Effector memory CD8-positive, alpha-beta T cell (primary cell): ENCODE results near the gene SAMM50.
"Not testable (repeated sequence)": the region's sequence is repeated elsewhere in the genome, so short reads cannot be mapped to it uniquely, and the experiment has no call there.

ENCODE experiments used
- ATAC-seq: fragments of 150-1000 bp; cut with Tn5 transposase; replicated peaks from 2 replicates; pipeline ENCODE4 v1.10.0; 2021; ENCODE audit warnings: mild to moderate bottlenecking, moderate library complexity
- DNase-seq, 3 experiments: peaks; one replicate each; pipeline ENCODE4 v3.0.0; 2021
- H3K27ac Mint-ChIP-seq, 2 donors: one replicate each; pipeline ENCODE4 v1.8.0; 2022; ENCODE audit warnings: mild to moderate bottlenecking in 2 of 2, mixed read lengths in 2 of 2, moderate library complexity in 2 of 2
- H3K27me3 Mint-ChIP-seq, 2 donors: one replicate each; pipeline ENCODE4 v1.8.0; 2022; ENCODE audit warnings: mixed read lengths in 2 of 2
- H3K36me3 Mint-ChIP-seq: one replicate; pipeline ENCODE4 v1.8.0; 2022; ENCODE audit warnings: mild to moderate bottlenecking, moderate library complexity, mixed read lengths; ENCODE audit not compliant: insufficient read depth
- H3K4me1 Mint-ChIP-seq, 2 donors: one replicate each; pipeline ENCODE4 v1.8.0; 2022; ENCODE audit warnings: low read depth in 2 of 2, mixed read lengths in 2 of 2
- H3K4me3 Mint-ChIP-seq, 2 donors: one replicate each; pipeline ENCODE4 v1.8.0; 2022; ENCODE audit warnings: mild to moderate bottlenecking in 2 of 2, mixed read lengths in 2 of 2, moderate library complexity in 2 of 2
- H3K9me3 Mint-ChIP-seq, 2 donors: one replicate each; pipeline ENCODE4 v1.8.0; 2022; ENCODE audit warnings: mixed read lengths in 2 of 2

SAMM50 gene

DNA sequence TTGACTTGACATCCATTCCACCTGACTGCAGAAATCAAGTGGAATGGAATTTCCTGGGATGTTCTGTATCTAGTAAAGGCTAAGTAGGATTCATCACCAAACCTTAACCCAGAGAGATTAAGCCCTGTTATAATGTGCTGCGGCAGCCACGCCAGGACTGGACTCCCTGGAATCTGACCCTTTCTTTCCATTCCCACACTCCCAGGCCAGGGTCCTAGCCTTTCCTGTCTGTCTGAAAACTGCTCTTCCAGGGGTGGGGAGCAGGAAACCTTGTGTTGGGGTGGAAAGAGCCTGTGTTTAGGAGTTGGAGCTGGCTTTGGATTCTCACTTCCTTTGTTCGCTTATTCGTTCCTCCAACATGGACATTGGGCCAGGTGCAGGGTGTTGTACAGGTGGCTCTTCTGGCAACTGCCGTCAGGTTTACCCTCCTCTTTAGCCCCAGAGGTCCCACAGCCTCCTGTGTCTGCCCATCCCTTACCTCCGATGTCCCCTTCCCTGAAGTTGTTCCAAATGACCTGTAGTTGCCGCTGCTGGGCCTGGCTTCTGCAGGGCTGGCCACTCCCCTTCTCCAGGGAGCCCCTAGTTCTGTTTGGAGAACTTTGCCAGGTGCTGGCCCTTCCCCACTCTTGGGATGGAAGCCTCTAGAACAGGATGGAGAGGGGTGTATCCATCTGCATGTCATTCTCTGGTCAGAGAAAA lies 48.3 kb downstream of the SAMM50 start:
- H3K27ac Mint-ChIP-seq: no peak overlapping the region
- ATAC-seq: no peak
- no peaks in the 10 kb centered on the region for H3K9me3 Mint-ChIP-seq
- no peak overlapping the region for H3K4me3 Mint-ChIP-seq
- H3K27me3 Mint-ChIP-seq: no peaks in the 10 kb centered on the region
- H3K36me3 Mint-ChIP-seq: no peaks in the 10 kb centered on the region
- no peaks in the 10 kb centered on the region for H3K4me1 Mint-ChIP-seq
- no peak for DNase-seq

DNA sequence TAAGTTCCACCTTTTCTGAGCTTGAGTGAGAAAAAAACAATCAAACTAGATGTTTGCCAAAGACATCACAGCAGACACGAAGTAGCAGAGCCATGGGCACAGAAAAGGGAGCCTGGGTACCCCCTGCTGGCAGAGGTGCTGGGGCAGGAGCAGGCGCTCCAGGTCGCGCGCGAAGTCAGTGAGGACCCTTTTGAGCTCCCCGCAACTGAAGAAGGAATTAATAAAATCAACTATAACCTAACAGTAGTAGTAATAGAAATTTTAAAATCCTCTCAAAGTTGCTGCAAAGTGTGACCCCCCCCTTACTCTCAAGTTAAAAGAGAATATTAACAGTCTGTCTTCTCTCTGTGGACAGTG lies 48.8 kb downstream of the SAMM50 start:
- DNase-seq: no peak
- Mint-ChIP-seq H3K9me3 (no peaks in the 10 kb centered on the region), H3K27me3 (no peaks in the 10 kb centered on the region), H3K4me1 (no peaks in the 10 kb centered on the region), H3K36me3 (no peaks in the 10 kb centered on the region), H3K4me3 (no peak overlapping the region), H3K27ac (no peak overlapping the region)
- ATAC-seq: no peak

DNA sequence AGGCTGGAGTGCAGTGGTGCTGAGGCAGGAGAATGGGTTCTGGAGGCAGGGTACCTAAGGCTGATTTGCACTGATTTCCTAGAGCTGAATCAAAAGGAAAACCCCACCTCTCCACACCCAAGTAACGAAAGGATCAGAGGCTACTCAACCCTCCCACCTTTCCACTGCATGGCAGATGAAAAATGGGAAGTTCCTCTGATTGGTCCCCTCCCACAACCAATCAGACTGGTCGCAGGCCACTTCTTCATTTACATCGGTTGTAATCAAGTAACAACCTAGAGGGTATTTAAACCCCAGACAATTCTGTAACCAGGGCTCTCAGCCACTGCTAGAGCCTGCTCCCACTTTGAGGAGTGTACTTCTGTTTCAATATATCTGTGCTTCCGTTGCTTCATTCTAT lies 50.3 kb downstream of the SAMM50 start:
- no peak for ATAC-seq
- H3K27ac Mint-ChIP-seq: no peak overlapping the region
- H3K9me3 Mint-ChIP-seq: no peaks in the 10 kb centered on the region
- H3K4me1 Mint-ChIP-seq: no peaks in the 10 kb centered on the region
- H3K27me3 Mint-ChIP-seq: no peaks in the 10 kb centered on the region
- no peak for DNase-seq
- no peaks in the 10 kb centered on the region for H3K36me3 Mint-ChIP-seq
- H3K4me3 Mint-ChIP-seq: no peak overlapping the region

DNA sequence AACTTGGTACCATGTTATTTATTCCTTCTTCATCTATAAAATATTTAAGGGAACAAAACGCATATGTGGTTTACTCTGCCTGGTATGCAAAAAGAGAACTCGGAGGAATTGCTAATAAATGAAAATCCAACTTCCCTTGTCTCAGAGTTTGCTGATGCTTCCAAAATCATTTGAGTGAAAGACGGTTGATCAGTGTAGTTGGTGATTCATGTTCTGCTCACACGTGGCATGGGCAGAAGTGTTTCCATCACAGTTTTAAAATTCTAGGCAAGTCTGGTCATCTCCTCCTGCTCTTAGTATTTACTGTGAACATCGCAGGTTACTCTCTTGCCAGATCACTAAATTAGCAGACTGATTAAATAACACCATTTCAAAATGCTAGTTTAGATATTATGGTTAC lies 56.9 kb downstream of the SAMM50 start:
- H3K4me1 Mint-ChIP-seq: no peaks in the 10 kb centered on the region
- no peaks in the 10 kb centered on the region for H3K36me3 Mint-ChIP-seq
- H3K9me3 Mint-ChIP-seq: no peaks in the 10 kb centered on the region
- no peak overlapping the region for H3K4me3 Mint-ChIP-seq
- ATAC-seq (no peak), DNase-seq (no peak)
- H3K27me3 Mint-ChIP-seq: no peaks in the 10 kb centered on the region
- no peak overlapping the region for H3K27ac Mint-ChIP-seq

DNA sequence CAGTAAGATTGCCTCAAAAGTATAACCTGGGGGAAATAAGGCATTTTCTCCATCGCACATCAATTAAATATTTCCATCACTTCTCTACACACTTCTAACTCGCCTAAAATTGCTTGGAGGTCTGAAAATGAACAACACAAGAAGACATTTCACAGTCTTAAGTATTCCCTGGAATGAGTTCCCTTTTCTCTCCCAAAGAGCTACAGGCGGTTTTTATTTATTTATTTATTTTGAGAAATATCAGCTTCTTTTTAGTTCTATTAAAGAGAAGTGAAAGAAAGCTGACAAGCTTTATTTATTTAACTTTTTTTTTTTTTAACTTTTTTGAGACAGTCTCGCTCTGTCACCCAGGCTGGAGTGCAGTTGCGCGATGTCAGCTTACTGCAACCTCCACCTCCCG lies 57.3 kb downstream of the SAMM50 start:
- Mint-ChIP-seq H3K9me3 (no peaks in the 10 kb centered on the region), H3K4me1 (no peaks in the 10 kb centered on the region), H3K27me3 (no peaks in the 10 kb centered on the region), H3K36me3 (no peaks in the 10 kb centered on the region), H3K27ac (no peak overlapping the region), H3K4me3 (no peak overlapping the region)
- DNase-seq (no peak), ATAC-seq (no peak)

DNA sequence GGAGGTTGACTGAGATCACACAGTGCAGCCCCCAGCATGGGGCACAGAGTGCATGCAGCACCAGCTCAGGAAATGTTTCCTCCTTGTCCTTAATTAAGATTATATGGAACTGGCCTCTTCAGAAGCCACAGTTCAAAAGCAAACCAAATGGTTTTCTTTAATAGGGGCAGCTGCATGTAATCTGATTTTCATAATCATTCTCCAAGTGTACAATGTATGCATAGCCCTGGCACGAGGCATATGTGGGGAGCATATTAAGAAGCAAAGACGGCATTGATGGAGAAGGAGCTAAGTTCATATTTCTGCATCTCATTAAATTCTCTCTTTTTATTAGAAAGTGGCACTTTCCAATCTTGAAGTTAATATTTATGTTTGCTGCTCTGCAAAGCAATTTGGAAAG lies 59.0 kb downstream of the SAMM50 start:
- H3K27ac Mint-ChIP-seq: no peak overlapping the region

DNA sequence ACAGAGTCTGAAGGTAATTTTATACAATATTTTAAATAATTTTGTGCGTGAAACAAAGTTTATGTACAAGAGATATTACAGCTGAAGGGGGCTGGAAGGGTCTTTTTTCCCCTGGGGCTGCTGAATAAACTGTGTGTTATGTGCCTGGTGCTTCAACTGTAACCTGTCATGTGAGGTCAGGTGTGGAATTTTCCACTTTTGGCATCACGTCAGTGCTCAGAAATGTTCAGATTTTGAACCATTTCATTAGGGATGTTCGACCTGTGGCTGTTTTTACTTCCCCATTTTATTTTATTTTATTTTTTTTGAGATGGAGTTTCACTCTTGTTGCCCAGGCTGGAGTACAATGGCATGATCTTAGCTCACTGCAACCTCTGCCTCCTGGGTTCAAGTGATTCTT lies 61.3 kb downstream of the SAMM50 start:
- not testable (repeated sequence) for H3K4me3 Mint-ChIP-seq, H3K27me3 Mint-ChIP-seq, H3K27ac Mint-ChIP-seq, H3K36me3 Mint-ChIP-seq, H3K4me1 Mint-ChIP-seq, H3K9me3 Mint-ChIP-seq, ATAC-seq, DNase-seq

More for the DNA sequence above, 59.0 kb downstream of the SAMM50 start:
- Mint-ChIP-seq H3K9me3 (no peaks in the 10 kb centered on the region), H3K27me3 (no peaks in the 10 kb centered on the region), H3K4me1 (no peaks in the 10 kb centered on the region), H3K4me3 (no peak overlapping the region), H3K36me3 (no peaks in the 10 kb centered on the region)
- ATAC-seq (no peak), DNase-seq (no peak)

DNA sequence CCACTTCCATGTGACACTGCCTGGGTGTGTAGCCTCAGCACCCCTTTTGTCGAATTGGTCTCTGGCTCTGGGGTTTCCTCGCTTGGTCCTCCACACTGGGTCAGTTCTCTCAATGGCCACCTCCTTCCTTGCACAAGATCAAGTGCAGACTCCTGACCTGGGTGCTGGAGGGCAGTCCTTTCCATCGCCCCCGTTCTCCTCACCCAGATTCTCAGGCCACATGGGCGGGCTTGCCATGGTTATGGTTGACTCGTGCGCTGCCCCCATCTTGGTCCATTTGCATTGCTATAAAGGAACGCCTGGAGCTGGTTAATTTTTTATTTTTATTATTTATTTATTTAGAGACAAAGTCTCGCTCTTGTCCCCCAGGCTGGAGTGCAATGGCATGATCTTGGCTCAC lies 63.4 kb downstream of the SAMM50 start:
- no peak for ATAC-seq
- DNase-seq: no peak
- peaks cover 2 to 4% of the 10 kb centered on the region in 2 donors for H3K4me1 Mint-ChIP-seq
- H3K36me3 Mint-ChIP-seq: no peaks in the 10 kb centered on the region
- no peak overlapping the region for H3K27ac Mint-ChIP-seq
- H3K4me3 Mint-ChIP-seq: no peak overlapping the region
- H3K27me3 Mint-ChIP-seq: no peaks in the 10 kb centered on the region
- no peaks in the 10 kb centered on the region for H3K9me3 Mint-ChIP-seq

DNA sequence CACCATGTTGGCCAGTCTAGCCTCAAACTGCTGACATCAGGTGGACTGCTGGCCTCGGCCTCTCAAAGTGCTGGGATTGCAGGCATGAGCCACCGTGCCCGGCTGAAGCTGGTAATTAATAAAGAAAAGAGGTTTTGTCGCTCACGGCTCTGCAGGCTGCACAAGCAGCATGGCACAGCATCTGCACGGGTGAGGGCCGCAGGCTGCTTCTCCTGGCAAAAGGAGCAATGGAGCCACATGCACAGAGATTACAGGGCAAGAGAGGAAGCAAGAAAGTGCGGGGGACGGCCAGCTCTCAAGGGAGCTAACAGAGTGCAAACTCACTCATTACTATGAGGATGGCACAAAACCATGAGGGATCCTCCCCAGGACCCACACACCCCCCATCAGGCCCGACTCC lies 64.2 kb downstream of the SAMM50 start:
- no peak for ATAC-seq
- Mint-ChIP-seq H3K27me3 (no peaks in the 10 kb centered on the region), H3K27ac (no peak overlapping the region), H3K36me3 (no peaks in the 10 kb centered on the region), H3K9me3 (no peaks in the 10 kb centered on the region), H3K4me1 (peaks cover 6 to 8% of the 10 kb centered on the region in 2 donors), H3K4me3 (no peak overlapping the region)
- DNase-seq: no peak

DNA sequence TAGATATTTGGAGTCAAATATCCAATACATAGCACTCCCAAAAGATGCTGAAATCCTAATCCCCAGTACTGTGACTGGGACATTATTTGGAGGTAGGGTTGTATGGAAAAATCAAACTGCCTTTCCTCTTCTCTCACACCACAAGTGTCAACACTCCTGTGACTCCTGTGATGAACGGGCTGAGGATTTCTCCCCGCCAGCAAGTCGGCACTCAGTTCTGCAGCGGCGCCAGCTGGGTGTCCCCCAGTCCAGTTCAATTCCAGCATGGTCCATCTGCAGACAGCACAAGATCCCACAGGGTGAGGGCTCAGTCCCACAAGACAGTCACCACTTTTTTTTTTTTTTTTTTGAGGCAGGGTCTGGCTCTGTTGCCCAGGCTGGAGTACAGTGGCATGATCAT lies 64.6 kb downstream of the SAMM50 start:
- H3K27ac Mint-ChIP-seq: no peak overlapping the region
- DNase-seq: no peak
- peaks cover 6 to 8% of the 10 kb centered on the region in 2 donors for H3K4me1 Mint-ChIP-seq
- no peaks in the 10 kb centered on the region for H3K27me3 Mint-ChIP-seq
- no peaks in the 10 kb centered on the region for H3K9me3 Mint-ChIP-seq
- H3K4me3 Mint-ChIP-seq: no peak overlapping the region
- ATAC-seq: no peak
- no peaks in the 10 kb centered on the region for H3K36me3 Mint-ChIP-seq

DNA sequence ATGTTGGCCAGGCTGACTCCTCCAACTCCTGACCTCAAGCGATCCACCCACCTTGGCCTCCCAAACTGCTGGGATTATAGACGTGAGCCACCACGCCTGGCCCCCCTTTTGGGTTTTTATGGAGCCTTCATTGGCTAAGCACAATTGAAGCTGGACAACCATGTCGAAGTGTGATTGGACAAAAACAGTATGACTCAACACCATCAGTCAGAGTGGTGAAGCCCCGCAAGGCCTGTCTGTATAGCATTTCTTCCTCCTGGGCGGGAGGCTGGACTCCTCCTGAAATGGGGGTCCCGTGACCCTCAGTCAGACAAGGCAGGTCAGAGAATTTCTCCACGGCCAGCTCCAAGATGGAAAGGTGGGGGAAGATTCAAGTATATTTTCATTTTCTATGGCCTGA lies 65.7 kb downstream of the SAMM50 start:
- DNase-seq: no peak
- Mint-ChIP-seq H3K27me3 (no peaks in the 10 kb centered on the region), H3K27ac (peak overlapping the region in 1 of 2 donors; percentile 14), H3K9me3 (no peaks in the 10 kb centered on the region), H3K4me1 (peaks cover 15 to 16% of the 10 kb centered on the region in 2 donors), H3K4me3 (no peak overlapping the region), H3K36me3 (peaks cover 4% of the 10 kb centered on the region)
- ATAC-seq: no peak

DNA sequence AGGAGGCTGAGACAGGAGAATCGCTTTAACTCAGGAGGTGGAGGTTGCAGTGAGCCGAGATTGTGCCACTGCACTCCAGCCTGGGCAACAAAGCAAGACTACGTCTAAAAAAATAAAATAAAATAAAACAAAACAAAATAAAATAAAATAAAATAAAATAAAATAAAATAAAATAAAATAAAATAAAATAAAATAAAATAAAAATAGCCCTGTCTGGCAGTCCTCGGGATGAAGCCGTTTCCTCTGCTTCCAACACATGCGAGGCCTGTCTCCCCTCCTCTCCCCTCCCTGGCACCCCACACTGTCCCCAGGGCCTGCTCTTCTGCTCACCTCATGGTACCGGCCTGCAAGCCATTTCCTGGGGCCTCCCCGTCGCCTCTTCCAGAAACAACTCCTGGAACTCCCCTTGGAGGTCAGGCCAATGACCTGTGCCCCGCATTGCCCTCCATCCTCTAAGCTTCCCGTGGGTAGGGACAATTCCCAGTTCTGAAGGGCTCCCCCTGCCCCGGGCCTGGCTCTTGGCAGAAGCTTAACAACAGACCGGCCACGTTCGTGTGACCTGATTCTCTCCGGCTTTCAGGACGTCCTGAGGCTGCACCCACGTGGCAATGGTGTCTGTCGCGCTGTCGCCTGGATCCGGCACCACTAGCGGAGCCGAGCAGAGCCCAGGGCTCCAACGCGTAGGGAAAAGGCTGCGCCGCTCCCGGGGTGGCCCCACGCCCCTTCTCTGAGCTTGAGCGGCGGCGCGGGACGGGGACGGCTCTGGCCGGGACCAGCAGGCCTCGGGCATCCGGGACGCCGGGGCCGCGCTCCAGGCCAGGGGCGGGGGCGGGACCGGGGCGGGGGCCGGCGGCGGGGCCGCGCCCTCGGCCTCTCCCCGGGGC lies 68.4 kb downstream of the SAMM50 start:
- DNase-seq (peak; percentile 16 to 27 (median 23)), ATAC-seq (peak; percentile 25)
- Mint-ChIP-seq H3K27ac (peak overlapping the region; percentile 89 to 91), H3K4me1 (peaks cover 30 to 35% of the 10 kb centered on the region in 2 donors), H3K4me3 (peak overlapping the region; percentile 82 to 83), H3K27me3 (no peaks in the 10 kb centered on the region), H3K36me3 (peaks cover 13% of the 10 kb centered on the region), H3K9me3 (no peaks in the 10 kb centered on the region)

DNA sequence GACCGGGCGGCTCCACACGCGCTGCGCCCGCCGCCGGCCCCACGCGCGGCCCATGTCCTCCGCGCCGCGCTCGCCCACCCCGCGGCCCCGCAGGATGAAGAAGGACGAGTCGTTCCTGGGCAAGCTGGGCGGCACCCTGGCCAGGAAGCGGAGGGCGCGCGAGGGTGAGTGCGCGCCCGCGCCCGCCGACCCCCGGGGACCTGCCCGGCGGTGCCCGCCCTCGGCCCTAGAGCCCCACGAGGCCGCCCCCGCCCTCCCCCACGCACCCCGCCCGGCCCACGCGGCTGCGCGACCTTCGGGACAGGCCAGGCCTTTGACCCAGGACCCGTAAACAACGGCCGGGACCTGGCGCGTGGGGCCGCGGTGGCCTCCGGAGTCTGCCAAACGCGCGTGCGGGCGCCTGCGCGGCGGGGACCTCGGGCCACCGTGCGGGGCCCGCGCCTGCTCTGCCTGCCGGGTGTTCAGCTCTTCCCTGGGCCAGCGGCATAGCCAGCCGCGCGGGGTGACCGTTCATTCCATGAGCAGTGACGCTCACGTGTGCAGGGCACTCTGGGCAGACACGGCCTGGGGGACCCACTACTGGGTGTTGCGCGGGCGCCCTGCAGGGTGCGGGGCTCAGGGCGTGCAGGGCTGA lies 69.2 kb downstream of the SAMM50 start, which contains the start of gene PARVB:
Gene PARVB, plus strand, starts transcription at position 15 of the 634 bp plus-strand sequence. Its CDS starts 38 bp downstream, at position 53.
- H3K4me3 Mint-ChIP-seq: peak within 1 kb of the TSS; percentile 82 to 83
- peaks cover 13% of the 10 kb centered on the region for H3K36me3 Mint-ChIP-seq
- H3K9me3 Mint-ChIP-seq: no peaks in the 10 kb centered on the region
- peak; percentile 16 for ATAC-seq
- no peaks in the 10 kb centered on the region for H3K27me3 Mint-ChIP-seq
- DNase-seq: peak in 2 of 3 experiments; percentile 14 to 25
- H3K4me1 Mint-ChIP-seq: peaks cover 30 to 35% of the 10 kb centered on the region in 2 donors
- peak within 1 kb of the TSS; percentile 95 to 97 for H3K27ac Mint-ChIP-seq
